Measurements from ENCODE around the gene PCDHB12.
A peak's percentile ranks its signal among the peaks of the same experiment; 100 is the strongest.
"Not testable (repeated sequence)": the region's sequence is repeated elsewhere in the genome, so short reads cannot be mapped to it uniquely, and the experiment has no call there.

The PCDHB12 gene
- total RNA-seq: 0 reads per million in 4 donors

GRCh38 chr5:141208478-141208877 is at the start of gene PCDHB12:
Gene PCDHB12 (plus strand): TSS chr5:141208719. CDS start chr5:141208908, 189 bp downstream.
- DNase-seq: no peak

- DNase-seq: peak in 1 of 5 donors; percentile 1
These were observed 35.9 kb upstream of the PCDHB12 start, which contains the start of gene PCDHB7 for GRCh38 chr5:141172381-141173204. Gene PCDHB7 (plus strand): TSS chr5:141172644. CDS start chr5:141172836, 192 bp downstream.

- not testable (repeated sequence) for DNase-seq
These were observed 34.0 kb upstream of the PCDHB12 start for GRCh38 chr5:141174291-141175104.

- DNase-seq: no peak
These were observed 32.6 kb upstream of the PCDHB12 start for GRCh38 chr5:141175933-141176332.

- not testable (repeated sequence) for DNase-seq
These were observed 30.8 kb upstream of the PCDHB12 start, which contains the start of gene PCDHB8 for GRCh38 chr5:141177577-141178191. Gene PCDHB8 (plus strand): TSS chr5:141177790. CDS start chr5:141178035, 245 bp downstream.

GRCh38 chr5:141179371-141179770 is 29.1 kb upstream of the PCDHB12 start:
- not testable (repeated sequence) for DNase-seq

GRCh38 chr5:141179876-141180275 is 28.6 kb upstream of the PCDHB12 start:
- DNase-seq: not testable (repeated sequence)

GRCh38 chr5:141180313-141180712 is 28.2 kb upstream of the PCDHB12 start:
- DNase-seq: no peak

GRCh38 chr5:141182248-141182647 is 26.3 kb upstream of the PCDHB12 start, which contains the start of gene PCDHB16:
Gene PCDHB16 (plus strand): TSS chr5:141182387. CDS start chr5:141182560, 173 bp downstream.
- no peak for DNase-seq

- not testable (repeated sequence) for DNase-seq
These were observed 24.2 kb upstream of the PCDHB12 start for GRCh38 chr5:141184117-141184855.

GRCh38 chr5:141186897-141187512 is 21.5 kb upstream of the PCDHB12 start, which contains the start of gene PCDHB9:
Gene PCDHB9 (plus strand): TSS chr5:141187161. CDS start chr5:141187319, 158 bp downstream.
- DNase-seq: peak in 3 of 5 donors; percentile 2 to 14 (median 11)

GRCh38 chr5:141188682-141189081 is 19.8 kb upstream of the PCDHB12 start:
- not testable (repeated sequence) for DNase-seq

GRCh38 chr5:141189131-141189530 is 19.4 kb upstream of the PCDHB12 start:
- DNase-seq: not testable (repeated sequence)

GRCh38 chr5:141192110-141192725 is 16.3 kb upstream of the PCDHB12 start, which contains the start of gene PCDHB10:
Gene PCDHB10 (plus strand): TSS chr5:141192353. CDS start chr5:141192553, 200 bp downstream.
- no peak for DNase-seq

GRCh38 chr5:141194332-141194731 is 14.2 kb upstream of the PCDHB12 start:
- not testable (repeated sequence) for DNase-seq

- no peak for DNase-seq
These were observed 12.2 kb upstream of the PCDHB12 start for GRCh38 chr5:141196363-141196762.

GRCh38 chr5:141199359-141200235 is 8.9 kb upstream of the PCDHB12 start, which contains the start of gene PCDHB11:
Gene PCDHB11 (plus strand): TSS chr5:141199627. CDS start chr5:141199775, 148 bp downstream.
- DNase-seq: no peak

- not testable (repeated sequence) for DNase-seq
These were observed 7.4 kb upstream of the PCDHB12 start for GRCh38 chr5:141201126-141201525.

GRCh38 chr5:141201646-141202045 is 6.9 kb upstream of the PCDHB12 start:
- DNase-seq: not testable (repeated sequence)

Measured in T-helper 1 cell (primary cell).